Psoas muscle (tissue), 8 donors: ENCODE results near the gene KPNA1. TPM values are rescaled to one million over a fixed set of nuclear protein-coding genes. Genes with fewer than 3 reads are reported as not detected.

ENCODE experiments used
- ATAC-seq, 4 donors: fragments of 200-7000 bp; cut with Tn5 transposase; one replicate each; pipeline ENCODE4 v1.9.1; 2020; ENCODE audit warnings: moderate library complexity in 3 of 4, mild to moderate bottlenecking in 2 of 4
- DNase-seq, 2 donors: peaks; one replicate each; pipeline ENCODE4 v3.0.0-alpha.2; 2020
- H3K27ac ChIP-seq: fragments of 200-600 bp; one replicate; pipeline ENCODE4 v1.8.0; 2022
- H3K27me3 ChIP-seq, 3 donors: fragments of 200-600 bp in 1 of 3; one replicate each; pipeline versions ENCODE4 v1.6.1 to v1.8.0; 2013 to 2022; ENCODE audit warnings: low read length in 2 of 3, mild to moderate bottlenecking in 2 of 3, moderate library complexity in 1 of 3; ENCODE audit not compliant: insufficient read depth in 3 of 3
- H3K36me3 ChIP-seq, 2 donors: fragments of 200-600 bp in 1 of 2; one replicate each; pipeline versions ENCODE4 v1.6.1 to v1.8.0; 2013 to 2022; ENCODE audit warnings: low read depth in 1 of 2, mild to moderate bottlenecking in 1 of 2, moderate library complexity in 1 of 2; ENCODE audit not compliant: insufficient read depth in 1 of 2
- H3K4me1 ChIP-seq: fragments of 200-600 bp; one replicate; pipeline ENCODE4 v1.8.0; 2022
- H3K4me3 ChIP-seq: fragments of 200-600 bp; one replicate; pipeline ENCODE4 v1.8.0; 2022; ENCODE audit warnings: mild to moderate bottlenecking
- H3K9me3 ChIP-seq: fragments of 200-600 bp; one replicate; pipeline ENCODE4 v1.8.0; 2022
- CTCF ChIP-seq: fragments of 200-600 bp; IDR thresholded peaks from one replicate; pipeline ENCODE4 v1.8.0; 2022; ENCODE audit warnings: antibody characterized with exemption
- WGBS, 3 donors: extraction: QIAGEN DNeasy Blood & Tissue Kit; methylation state at CpG; one replicate each; pipeline versions ENCODE4 v1.1.6 to v1.1.7; 2013; 5-methylcytosine and 5-hydroxymethylcytosine counted together
- intact Hi-C, 2 donors: fragments of 100-400 bp; cut with DNase I; formaldehyde crosslinking; loops; one replicate each; pipeline versions ENCODE4 v1.11.0 to v1.14.2; 2022
- polyA plus RNA-seq, 3 donors: library from polyadenylated mRNA; stranded (reverse); fragments of 200-250 nt; gene quantifications; one replicate each; pipeline ENCODE4 v1.2.3, GENCODE V29; 2013
- total RNA-seq, 4 donors: library from RNA; stranded (reverse); fragmentation: NEBNext Ultra II Directional in 2 of 4; extraction: Animal tissue kit (Norgen Biotek cat#: 25700) in 2 of 4; gene quantifications; one replicate each; pipeline versions ENCODE4 v1.2.1 to v1.2.4, GENCODE V29; 2021 to 2023
- donor health status: healthy with polysubstance abuse.
- donor health status: DM: no; HTN: no; CAD: no; lungs with moderate emphysema.
- donor health status: Bipolar disorder and iron deficiency.
- donor health status: healthy.
- donor health status: DM: yes; HTN: yes; CAD: no.
- donor health status: DM: no; HTN: no; CAD: no.
- donor health status: DM: no; HTN: no; CAD: no.
- donor health status: DM: yes; HTN: yes; CAD: no.

Gene KPNA1
- total and polyA plus RNA-seq, 7 donors, result 39.5 to 263 (median 180) TPM

GRCh38 chr3:122398920-122399319 is 115.8 kb downstream of the KPNA1 start:
- peaks cover 0 to 14% of the 10 kb centered on the region in 2 donors for H3K36me3 ChIP-seq
- no peaks in the 10 kb centered on the region for H3K4me1 ChIP-seq
- H3K27me3 ChIP-seq, result no peaks in the 10 kb centered on the region
- no peak overlapping the region for H3K27ac ChIP-seq
- intact Hi-C loops, result no loop called here
- no peak for TF ChIP-seq CTCF
- no peak for DNase-seq
- H3K4me3 ChIP-seq, result no peak overlapping the region
- no peaks in the 10 kb centered on the region for H3K9me3 ChIP-seq
- no peak for ATAC-seq
- 93 to 96% (median 95%) methylated on average over 2 of the region's 2 CpGs for WGBS, 3 donors

- Histone ChIP-seq H3K4me3 (no peak overlapping the region), H3K27me3 (no peaks in the 10 kb centered on the region), H3K36me3 (peaks cover 0 to 5% of the 10 kb centered on the region in 2 donors), H3K9me3 (no peaks in the 10 kb centered on the region), H3K4me1 (no peaks in the 10 kb centered on the region), H3K27ac (no peak overlapping the region)
- DNase-seq (no peak), ATAC-seq (no peak)
- intact Hi-C loops, result no loop called here
- no peak for TF ChIP-seq CTCF
- 95 to 98% (median 96%) methylated on average over 1 of the region's 1 CpG for WGBS, 3 donors
Measured at GRCh38 chr3:122397201-122397600, 117.5 kb downstream of the KPNA1 start.

- Histone ChIP-seq H3K4me1 (no peaks in the 10 kb centered on the region), H3K4me3 (no peak overlapping the region), H3K27ac (no peak overlapping the region), H3K9me3 (no peaks in the 10 kb centered on the region), H3K36me3 (peaks cover 0 to 5% of the 10 kb centered on the region in 2 donors), H3K27me3 (no peaks in the 10 kb centered on the region)
- intact Hi-C loops, result no loop called here
- no peak for TF ChIP-seq CTCF
- DNase-seq (no peak), ATAC-seq (no peak)
Measured at GRCh38 chr3:122396511-122396910, 118.2 kb downstream of the KPNA1 start.

GRCh38 chr3:122395582-122395981 is 119.2 kb downstream of the KPNA1 start:
- DNase-seq (no peak), ATAC-seq (no peak)
- no peak overlapping the region for H3K27ac ChIP-seq
- peaks cover 0 to 5% of the 10 kb centered on the region in 2 donors for H3K36me3 ChIP-seq
- 58 to 62% (median 62%) methylated on average over 3 of the region's 3 CpGs for WGBS, 3 donors
- no peaks in the 10 kb centered on the region for H3K27me3 ChIP-seq
- H3K4me1 ChIP-seq, result no peaks in the 10 kb centered on the region
- H3K9me3 ChIP-seq, result no peaks in the 10 kb centered on the region
- H3K4me3 ChIP-seq, result no peak overlapping the region
- intact Hi-C loops, result no loop called here
- no peak for TF ChIP-seq CTCF

- DNase-seq (no peak), ATAC-seq (no peak)
- intact Hi-C loops, result loop anchor here in 1 of 2 donors (5.0 kb wide), 1 partner anchor 168 kb away; the partner anchor contains the start of genes DTX3L and PARP9
- Histone ChIP-seq H3K27me3 (no peaks in the 10 kb centered on the region), H3K36me3 (peaks cover 0 to 5% of the 10 kb centered on the region in 2 donors), H3K4me3 (no peak overlapping the region), H3K4me1 (no peaks in the 10 kb centered on the region), H3K27ac (no peak overlapping the region), H3K9me3 (no peaks in the 10 kb centered on the region)
- TF ChIP-seq CTCF, result no peak
- 72 to 82% (median 73%) methylated on average over 1 of the region's 1 CpG for WGBS, 3 donors
Measured at GRCh38 chr3:122394173-122394572, 120.6 kb downstream of the KPNA1 start.
